Measurements from ENCODE around the gene ZBTB5. TPM values are rescaled to one million over a fixed set of nuclear protein-coding genes. Genes with fewer than 3 reads are reported as not detected.

Gene ZBTB5
- total RNA-seq, 1 experiment from 2014 or later = 9.1 TPM

GRCh38 chr9:37466037-37466709, 923 bp upstream of the ZBTB5 start:
- Histone ChIP-seq H3K4me2 (ENCODE audit: insufficient read depth, insufficient read length, low read length) (peak overlapping the region; percentile 96), H3K23me2 (ENCODE audit: insufficient read length, low read depth, low read length, poor library complexity, severe bottlenecking) (peaks cover 17% of the 10 kb centered on the region), H2BK12ac (ENCODE audit: insufficient read length, low read depth, low read length) (peak overlapping the region; percentile 84), H2AK5ac (ENCODE audit: insufficient read length, low read length) (no peak overlapping the region), H4K20me1 (ENCODE audit: control insufficient read depth, insufficient read depth, insufficient read length) (no peaks in the 10 kb centered on the region), H4K5ac (ENCODE audit: insufficient read length, low read depth, low read length) (peak overlapping the region; percentile 69), H3T11ph (ENCODE audit: low read length) (peak overlapping the region; percentile 48), H3K79me2 (ENCODE audit: insufficient read depth, low read length) (peaks cover 21% of the 10 kb centered on the region; the same call in 1 of the 2 replicates), H3K23ac (ENCODE audit: insufficient read length, low read depth, low read length) (no peak overlapping the region), H3K79me1 (ENCODE audit: insufficient read depth, low read depth, low read length, poor library complexity, severe bottlenecking) (peaks cover 5% of the 10 kb centered on the region), H3K56ac (ENCODE audit: insufficient read length, low read depth, low read length) (no peak overlapping the region), H3K9ac (ENCODE audit: extremely low read depth, insufficient read length, low read length) (peak overlapping the region; percentile 97), H4K91ac (ENCODE audit: insufficient read length, low read depth, low read length) (peak overlapping the region; percentile 95), H4K8ac (replicated peaks; ENCODE audit: insufficient read length, low read depth, low read length) (no peak overlapping the region), H2BK120ac (ENCODE audit: low read depth, low read length, poor library complexity, severe bottlenecking) (peak overlapping the region; percentile 99), H3K18ac (ENCODE audit: insufficient read length, low read depth, low read length) (peak overlapping the region; percentile 96), H3K27ac (ENCODE audit: insufficient read length, low read depth, low read length) (peak overlapping the region; percentile 44), H3K14ac (ENCODE audit: insufficient read depth, low read length) (peak overlapping the region; percentile 99), H2BK15ac (ENCODE audit: low read depth, low read length) (no peak overlapping the region), H3K27me3 (ENCODE audit: insufficient read depth, low read length) (no peaks in the 10 kb centered on the region), H3K9me3 (ENCODE audit: control insufficient read depth, low read depth, low read length) (no peaks in the 10 kb centered on the region), H3K4me1 (ENCODE audit: insufficient read depth, low read length) (peaks cover 2% of the 10 kb centered on the region; the same call in 1 of the 2 replicates), H2BK5ac (ENCODE audit: insufficient read length, low read length) (peak overlapping the region; percentile 4), H2BK20ac (ENCODE audit: low read depth, low read length, poor library complexity, severe bottlenecking) (peak overlapping the region; percentile 97), H2AFZ (ENCODE audit: low read length) (no peak overlapping the region), H3K4ac (ENCODE audit: low read depth, low read length) (peak overlapping the region; percentile 100; the same call in 1 of the 2 replicates)
- no peak for TF ChIP-seq CTCF (conservative IDR thresholded peaks at IDR 0.05)
- Mint-ChIP-seq H3K36me3 (ENCODE audit: insufficient read depth in 1 of 3, low read depth in 3 of 3) (peaks cover 9 to 21% (median 13%) of the 10 kb centered on the region in 3 experiments; a peak in 5 of 7 replicates), H3K4me1 (peaks cover 28% of the 10 kb centered on the region in 2 experiments), H3K4me3 (peak overlapping the region; percentile 95 to 99), H3K9me3 (no peaks in the 10 kb centered on the region; a peak in 1 of 5 replicates), H3K27me3 (ENCODE audit: low read depth) (no peaks in the 10 kb centered on the region), H3K27ac (peak overlapping the region; percentile 100)
- no CpG with 5 or more reads among the region's 47 CpGs for WGBS (ENCODE audit: extremely low coverage, insufficient read length, low lambda C conversion rate)
- peak; percentile 88 for DNase-seq

Data from H9 (cell line).